Measurements from ENCODE around the gene CDH23.

CDH23 gene

DNA sequence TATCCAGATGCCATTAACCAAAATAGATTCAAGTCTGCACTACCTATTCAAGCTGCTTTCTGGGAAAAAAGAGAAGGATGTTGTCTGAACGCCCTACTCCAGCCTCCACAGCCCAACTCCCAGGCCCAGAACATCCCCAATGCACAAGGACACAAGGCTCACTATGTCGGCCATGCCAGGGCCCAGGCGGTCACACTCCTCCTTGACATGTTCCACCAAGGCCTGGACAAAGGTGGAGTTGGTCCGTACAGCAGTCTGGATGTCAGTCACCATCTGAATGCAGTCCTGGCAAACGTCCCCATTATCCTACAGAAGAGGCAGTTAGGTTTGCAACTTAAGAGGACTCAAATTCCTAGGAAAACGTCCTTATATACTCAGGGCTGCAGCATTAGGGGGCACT lies 431.1 kb downstream of the CDH23 start:
- Histone ChIP-seq H3K27me3 (ENCODE audit: control insufficient read depth in 1 of 2, insufficient read depth in 2 of 2, low read length in 2 of 2) (no peaks in the 10 kb centered on the region), H3K36me3 (ENCODE audit: insufficient read depth, low read length) (peaks cover 84% of the 10 kb centered on the region), H3K27ac (ENCODE audit: low read depth, low read length) (no peak overlapping the region), H3K9me3 (ENCODE audit: low read length) (no peaks in the 10 kb centered on the region), H3K4me1 (ENCODE audit: insufficient read depth, low read length) (no peaks in the 10 kb centered on the region), H3K4me3 (ENCODE audit: low read depth in 1 of 2, low read length in 2 of 2) (no peak overlapping the region), H3K9ac (ENCODE audit: low read length) (no peak overlapping the region)

DNA sequence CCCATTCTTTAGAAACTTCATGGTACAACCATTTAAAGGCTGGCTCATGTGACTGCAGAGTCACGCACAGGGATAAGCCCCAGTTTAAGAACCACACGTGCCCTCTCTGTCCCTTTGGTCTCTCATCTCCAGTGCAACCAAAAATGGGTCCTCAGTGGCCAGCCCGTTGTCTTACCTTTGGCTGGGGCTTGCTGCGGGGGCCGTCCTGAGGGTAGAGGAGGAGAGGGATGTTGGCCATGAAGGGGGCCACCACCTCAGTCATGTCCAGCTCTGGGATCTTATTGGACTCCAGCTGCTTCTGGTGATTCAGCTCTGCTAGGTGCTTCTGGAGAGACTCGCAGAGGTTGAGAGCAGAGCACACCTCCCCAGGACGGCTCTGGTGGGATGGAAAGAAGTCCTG lies 432.0 kb downstream of the CDH23 start:
- Histone ChIP-seq H3K27ac (ENCODE audit: low read depth, low read length) (no peak overlapping the region), H3K9me3 (ENCODE audit: low read length) (no peaks in the 10 kb centered on the region), H3K4me1 (ENCODE audit: insufficient read depth, low read length) (peaks cover 6% of the 10 kb centered on the region), H3K27me3 (ENCODE audit: control insufficient read depth in 1 of 2, insufficient read depth in 2 of 2, low read length in 2 of 2) (no peaks in the 10 kb centered on the region), H3K36me3 (ENCODE audit: insufficient read depth, low read length) (peaks cover 81% of the 10 kb centered on the region), H3K9ac (ENCODE audit: low read length) (no peak overlapping the region), H3K4me3 (ENCODE audit: low read depth in 1 of 2, low read length in 2 of 2) (no peak overlapping the region)

DNA sequence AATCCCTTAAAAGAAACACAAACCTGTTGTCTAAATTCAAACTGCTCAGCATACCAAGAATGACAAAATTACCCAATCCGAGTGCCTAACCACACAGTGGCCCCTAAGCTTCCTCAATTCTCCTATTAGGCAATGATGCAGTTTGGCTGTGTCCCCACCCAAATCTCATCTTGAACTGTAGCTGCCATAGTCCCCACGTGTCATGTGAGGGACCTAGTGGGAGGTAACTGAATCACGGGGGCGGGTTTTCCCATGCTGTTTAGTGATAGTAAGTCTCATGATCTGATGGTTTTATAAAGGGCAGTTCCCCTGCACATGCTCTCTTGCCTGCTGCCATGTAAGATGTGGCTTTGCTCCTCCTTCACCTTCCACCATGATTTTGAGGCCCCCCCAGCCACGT lies 432.5 kb downstream of the CDH23 start:
- Histone ChIP-seq H3K27ac (ENCODE audit: low read depth, low read length) (no peak overlapping the region), H3K4me1 (ENCODE audit: insufficient read depth, low read length) (peaks cover 6% of the 10 kb centered on the region), H3K4me3 (ENCODE audit: low read depth in 1 of 2, low read length in 2 of 2) (no peak overlapping the region)

DNA sequence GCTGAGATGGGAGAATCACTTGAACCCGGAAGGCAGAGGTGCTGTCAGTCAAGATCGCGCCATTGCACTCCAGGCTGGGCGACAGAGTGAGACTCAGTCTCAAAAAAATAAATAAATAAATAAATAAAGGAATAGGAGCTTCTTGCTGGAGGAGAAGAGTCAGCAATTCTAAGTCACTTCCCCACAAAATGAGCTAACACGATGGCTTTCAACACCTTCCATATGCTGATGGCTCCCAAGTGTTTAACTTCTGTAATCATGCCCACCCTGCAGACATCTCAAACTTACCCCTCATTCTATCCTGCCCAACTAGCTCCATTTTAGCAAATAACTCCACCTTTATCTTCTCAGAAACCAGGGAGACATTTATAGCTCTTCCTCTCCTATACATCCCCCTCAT lies 433.2 kb downstream of the CDH23 start:
- no peak overlapping the region for H3K27ac ChIP-seq (ENCODE audit: low read depth, low read length)
- H3K4me1 ChIP-seq (ENCODE audit: insufficient read depth, low read length): peaks cover 6% of the 10 kb centered on the region
- no peak overlapping the region for H3K9ac ChIP-seq (ENCODE audit: low read length)
- H3K27me3 ChIP-seq (ENCODE audit: control insufficient read depth in 1 of 2, insufficient read depth in 2 of 2, low read length in 2 of 2): no peaks in the 10 kb centered on the region
- H3K4me3 ChIP-seq (ENCODE audit: low read depth in 1 of 2, low read length in 2 of 2): no peak overlapping the region
- H3K36me3 ChIP-seq (ENCODE audit: insufficient read depth, low read length): peaks cover 71% of the 10 kb centered on the region
- H3K9me3 ChIP-seq (ENCODE audit: low read length): no peaks in the 10 kb centered on the region

More for the DNA sequence above, 432.5 kb downstream of the CDH23 start:
- Histone ChIP-seq H3K9ac (ENCODE audit: low read length) (no peak overlapping the region), H3K9me3 (ENCODE audit: low read length) (no peaks in the 10 kb centered on the region), H3K36me3 (ENCODE audit: insufficient read depth, low read length) (peaks cover 78% of the 10 kb centered on the region), H3K27me3 (ENCODE audit: control insufficient read depth in 1 of 2, insufficient read depth in 2 of 2, low read length in 2 of 2) (no peaks in the 10 kb centered on the region)

DNA sequence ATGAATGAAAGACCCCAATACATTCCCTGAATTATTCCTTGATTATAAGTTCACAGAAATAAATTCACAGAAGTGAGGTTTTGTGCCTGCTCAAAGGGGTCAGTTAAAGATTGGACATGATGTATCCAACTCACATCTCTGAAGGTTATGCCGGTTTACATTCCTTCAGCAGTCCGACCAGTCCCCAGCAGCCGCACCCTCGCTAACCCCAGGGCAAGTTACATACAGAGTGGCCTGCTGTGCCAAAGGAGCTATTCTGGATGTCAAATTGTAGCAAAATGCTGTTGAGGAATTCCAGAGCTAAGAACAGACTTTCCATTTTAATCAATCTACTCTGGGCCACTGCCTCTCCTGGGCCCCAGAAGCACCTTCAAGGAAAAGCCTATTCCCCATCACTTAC lies 434.0 kb downstream of the CDH23 start:
- Histone ChIP-seq H3K4me3 (ENCODE audit: low read depth in 1 of 2, low read length in 2 of 2) (no peak overlapping the region), H3K27me3 (ENCODE audit: control insufficient read depth in 1 of 2, insufficient read depth in 2 of 2, low read length in 2 of 2) (no peaks in the 10 kb centered on the region), H3K27ac (ENCODE audit: low read depth, low read length) (no peak overlapping the region), H3K4me1 (ENCODE audit: insufficient read depth, low read length) (peaks cover 12% of the 10 kb centered on the region), H3K36me3 (ENCODE audit: insufficient read depth, low read length) (peaks cover 62% of the 10 kb centered on the region), H3K9ac (ENCODE audit: low read length) (no peak overlapping the region), H3K9me3 (ENCODE audit: low read length) (no peaks in the 10 kb centered on the region)

DNA sequence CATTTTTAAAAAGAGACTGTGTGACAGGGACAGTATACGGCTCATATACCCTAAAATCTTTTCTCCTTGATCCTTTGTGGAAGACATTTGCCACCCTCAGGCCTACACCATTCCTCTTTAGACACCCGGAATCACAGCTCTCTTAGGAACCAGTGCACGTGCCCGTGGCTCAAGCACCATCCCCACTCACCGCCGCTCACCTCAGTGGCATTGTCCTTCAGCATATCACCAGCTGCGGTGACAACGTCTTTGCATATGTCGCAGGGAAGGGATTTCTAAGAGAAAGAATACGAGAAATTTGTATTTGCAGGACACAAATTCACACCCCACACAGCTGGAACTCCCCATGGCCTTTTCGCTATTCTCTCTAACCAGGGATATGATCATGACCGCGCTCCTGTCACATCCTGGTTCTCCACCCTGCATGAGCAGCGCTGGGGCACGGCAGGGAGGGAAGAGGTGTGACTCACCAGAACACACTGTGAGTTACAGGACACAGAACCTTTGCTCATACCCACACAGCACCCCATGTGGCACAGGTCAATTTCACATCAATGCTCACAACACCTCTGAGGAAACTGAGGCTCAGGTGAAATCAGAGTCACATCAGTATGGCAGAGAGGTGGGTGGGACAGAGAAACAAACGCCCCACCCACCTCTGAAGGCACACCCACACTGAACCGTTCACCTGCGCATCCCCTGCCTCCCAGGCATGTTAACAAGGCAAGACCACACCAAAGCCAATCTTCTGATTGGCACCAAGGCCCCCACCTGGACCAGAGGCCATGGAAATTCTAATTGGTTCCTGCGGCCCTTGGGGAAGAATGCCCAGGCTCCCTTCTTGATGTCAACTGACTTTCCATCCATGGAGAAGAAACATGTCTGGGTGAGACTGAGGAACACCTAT lies 435.2 kb downstream of the CDH23 start:
- no peak overlapping the region for H3K27ac ChIP-seq (ENCODE audit: low read depth, low read length)
- peaks cover 23% of the 10 kb centered on the region for H3K4me1 ChIP-seq (ENCODE audit: insufficient read depth, low read length)
- no peaks in the 10 kb centered on the region for H3K9me3 ChIP-seq (ENCODE audit: low read length)
- peaks cover 51% of the 10 kb centered on the region for H3K36me3 ChIP-seq (ENCODE audit: insufficient read depth, low read length)
- H3K9ac ChIP-seq (ENCODE audit: low read length): no peak overlapping the region
- no peaks in the 10 kb centered on the region for H3K27me3 ChIP-seq (ENCODE audit: control insufficient read depth in 1 of 2, insufficient read depth in 2 of 2, low read length in 2 of 2)
- H3K4me3 ChIP-seq (ENCODE audit: low read depth in 1 of 2, low read length in 2 of 2): no peak overlapping the region

DNA sequence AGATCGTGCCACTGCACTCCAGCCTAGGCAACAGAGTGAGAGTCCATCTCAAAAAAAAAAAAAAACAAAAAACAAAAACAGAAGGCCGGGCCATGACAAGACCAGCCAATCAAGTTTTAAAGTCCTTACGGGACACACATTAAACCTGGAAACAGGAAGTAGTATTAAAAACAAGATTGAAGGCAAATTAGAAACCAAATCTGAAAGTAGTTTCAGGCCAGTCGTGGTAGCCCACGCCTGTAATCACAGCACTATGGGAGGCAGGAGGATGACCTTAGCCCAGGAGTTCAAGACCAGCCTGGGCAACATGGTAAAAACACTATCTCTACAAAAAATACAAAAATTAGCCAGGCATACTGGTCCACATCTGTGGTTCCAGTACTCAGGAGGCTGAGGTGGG lies 436.2 kb downstream of the CDH23 start:
- Histone ChIP-seq H3K9me3 (ENCODE audit: low read length) (no peaks in the 10 kb centered on the region), H3K36me3 (ENCODE audit: insufficient read depth, low read length) (peaks cover 46% of the 10 kb centered on the region), H3K4me1 (ENCODE audit: insufficient read depth, low read length) (peaks cover 34% of the 10 kb centered on the region), H3K4me3 (ENCODE audit: low read depth in 1 of 2, low read length in 2 of 2) (no peak overlapping the region), H3K27ac (ENCODE audit: low read depth, low read length) (no peak overlapping the region), H3K27me3 (ENCODE audit: control insufficient read depth in 1 of 2, insufficient read depth in 2 of 2, low read length in 2 of 2) (no peaks in the 10 kb centered on the region), H3K9ac (ENCODE audit: low read length) (no peak overlapping the region)

DNA sequence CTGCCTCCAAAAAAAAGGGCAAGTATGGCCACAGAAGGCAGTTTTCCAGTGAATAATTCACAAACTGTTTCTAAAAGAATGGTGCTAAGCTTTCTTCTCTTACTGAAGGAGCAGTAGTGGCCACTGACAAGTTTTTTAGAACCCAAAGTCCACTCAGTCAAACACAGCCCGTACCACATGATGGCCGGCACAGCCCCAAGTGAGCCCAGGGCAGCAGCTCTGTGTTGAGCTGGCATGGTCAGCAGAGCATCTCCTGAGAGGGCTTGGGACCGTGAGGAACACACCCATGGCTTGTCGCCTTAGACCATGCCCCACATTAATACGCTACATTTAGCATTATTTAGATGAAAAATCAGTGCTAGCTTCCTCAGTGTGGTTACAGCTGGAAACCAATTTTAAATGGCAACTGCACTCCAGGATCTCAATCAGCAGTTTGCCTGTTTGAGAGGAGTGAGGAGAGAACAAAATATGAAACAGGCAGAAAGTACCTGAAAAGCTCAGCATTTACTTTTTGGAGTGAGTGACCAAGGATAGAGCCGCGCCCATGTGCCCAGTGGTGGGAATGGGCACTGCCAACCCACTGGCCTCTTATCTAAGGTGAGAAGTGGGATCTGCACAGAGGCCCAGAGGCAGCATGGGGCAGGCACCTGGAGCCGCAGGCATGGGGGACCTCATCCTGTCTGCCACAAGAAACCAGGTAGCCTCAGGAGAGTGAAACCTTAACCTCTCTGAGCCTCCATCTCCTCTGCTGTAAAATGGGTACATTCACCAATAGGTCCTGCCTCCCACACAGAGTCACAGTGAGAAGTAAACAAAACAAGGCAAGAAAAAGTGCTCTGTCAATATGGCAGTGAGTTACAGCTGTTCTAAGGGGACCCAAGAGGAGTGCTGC lies 437.0 kb downstream of the CDH23 start:
- no peak overlapping the region for H3K4me3 ChIP-seq (ENCODE audit: low read depth in 1 of 2, low read length in 2 of 2)
- H3K27ac ChIP-seq (ENCODE audit: low read depth, low read length): no peak overlapping the region
- H3K9ac ChIP-seq (ENCODE audit: low read length): no peak overlapping the region
- no peaks in the 10 kb centered on the region for H3K9me3 ChIP-seq (ENCODE audit: low read length)
- H3K4me1 ChIP-seq (ENCODE audit: insufficient read depth, low read length): peaks cover 41% of the 10 kb centered on the region
- no peaks in the 10 kb centered on the region for H3K27me3 ChIP-seq (ENCODE audit: control insufficient read depth in 1 of 2, insufficient read depth in 2 of 2, low read length in 2 of 2)
- peaks cover 42% of the 10 kb centered on the region for H3K36me3 ChIP-seq (ENCODE audit: insufficient read depth, low read length)

DNA sequence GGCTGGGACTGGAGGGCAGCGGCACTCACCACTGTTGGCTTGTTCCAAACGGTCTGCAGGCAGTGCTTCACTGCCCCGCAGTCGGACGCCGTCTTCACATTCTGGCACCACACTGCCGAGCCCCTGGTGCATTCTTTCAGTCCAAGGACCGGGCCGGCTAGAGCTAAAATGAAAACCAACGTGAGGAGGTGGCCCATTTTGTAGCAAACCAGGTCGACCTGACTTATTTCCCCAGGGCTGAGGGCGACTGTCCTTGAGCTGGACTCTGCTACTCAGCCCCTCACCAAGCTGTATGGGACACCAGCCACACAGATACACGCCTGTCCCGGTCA lies 437.6 kb downstream of the CDH23 start:
- no peak overlapping the region for H3K4me3 ChIP-seq (ENCODE audit: low read depth in 1 of 2, low read length in 2 of 2)
- H3K4me1 ChIP-seq (ENCODE audit: insufficient read depth, low read length): peaks cover 47% of the 10 kb centered on the region
- H3K27me3 ChIP-seq (ENCODE audit: control insufficient read depth in 1 of 2, insufficient read depth in 2 of 2, low read length in 2 of 2): no peaks in the 10 kb centered on the region
- peaks cover 36% of the 10 kb centered on the region for H3K36me3 ChIP-seq (ENCODE audit: insufficient read depth, low read length)
- no peak overlapping the region for H3K27ac ChIP-seq (ENCODE audit: low read depth, low read length)
- no peak overlapping the region for H3K9ac ChIP-seq (ENCODE audit: low read length)
- H3K9me3 ChIP-seq (ENCODE audit: low read length): no peaks in the 10 kb centered on the region

DNA sequence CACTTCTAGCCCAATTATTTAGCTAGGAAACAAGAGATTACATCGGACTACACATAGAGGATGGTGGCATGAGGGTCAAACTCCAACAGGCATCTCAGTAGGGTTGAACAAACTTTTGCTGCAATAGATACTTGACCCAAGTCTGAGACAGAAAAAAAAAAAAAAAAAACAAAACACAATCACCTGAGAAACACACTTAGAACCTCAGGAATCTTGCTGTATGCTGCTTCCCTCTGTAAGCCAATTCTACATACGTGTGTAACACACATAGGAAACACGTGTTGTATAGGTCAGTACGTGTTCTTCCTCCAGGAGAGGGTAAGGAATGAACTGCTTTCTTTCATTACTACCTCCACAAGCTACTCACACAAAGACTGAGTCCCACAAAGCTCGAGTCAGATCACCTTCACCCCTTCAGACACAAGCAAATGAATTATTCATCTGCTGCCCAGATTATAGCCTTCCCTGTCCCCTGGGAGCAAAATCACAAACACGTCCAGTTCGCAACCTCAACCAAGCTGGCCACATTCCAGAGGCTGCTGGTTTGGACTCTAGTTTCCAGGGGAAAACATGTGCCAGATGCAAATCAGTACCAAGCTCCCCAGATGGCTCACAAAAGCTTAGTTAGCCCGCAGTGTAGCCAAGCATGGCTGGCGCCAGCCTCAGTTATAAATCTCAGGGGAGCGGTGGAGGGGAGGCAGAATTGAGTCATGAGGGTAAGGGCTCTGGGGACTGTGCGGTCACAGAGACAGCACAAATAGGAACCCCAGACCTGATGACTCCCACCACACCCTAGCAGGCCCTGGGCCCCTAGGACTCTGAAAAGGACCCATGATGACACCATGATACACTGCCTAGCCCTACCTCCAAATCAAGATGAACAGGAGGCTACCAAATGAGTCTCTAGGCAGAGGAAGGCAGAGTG lies 439.2 kb downstream of the CDH23 start:
- Histone ChIP-seq H3K27ac (ENCODE audit: low read depth, low read length) (no peak overlapping the region), H3K9ac (ENCODE audit: low read length) (no peak overlapping the region), H3K9me3 (ENCODE audit: low read length) (no peaks in the 10 kb centered on the region), H3K36me3 (ENCODE audit: insufficient read depth, low read length) (peaks cover 22% of the 10 kb centered on the region), H3K4me3 (ENCODE audit: low read depth in 1 of 2, low read length in 2 of 2) (peak overlapping the region in 1 of 2 donors; percentile 9), H3K4me1 (ENCODE audit: insufficient read depth, low read length) (peaks cover 62% of the 10 kb centered on the region), H3K27me3 (ENCODE audit: control insufficient read depth in 1 of 2, insufficient read depth in 2 of 2, low read length in 2 of 2) (no peaks in the 10 kb centered on the region)

DNA sequence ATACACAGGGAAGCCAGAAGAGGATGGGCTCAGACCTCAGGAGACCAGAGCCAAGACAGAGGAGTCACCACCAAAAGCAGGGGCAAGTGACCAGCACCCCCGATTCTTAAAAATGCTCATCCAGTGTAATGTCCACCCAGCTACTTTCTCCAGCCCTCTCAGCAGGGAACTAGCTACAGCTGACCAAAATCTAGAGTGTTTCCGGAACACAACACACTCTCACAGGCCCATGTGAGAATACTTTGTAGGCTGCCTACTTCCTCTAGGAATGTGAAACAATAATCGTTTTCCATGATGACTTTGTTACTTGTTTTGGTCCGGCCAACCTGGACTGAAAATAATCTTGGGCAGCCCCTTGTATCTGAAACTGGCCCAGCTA lies 439.9 kb downstream of the CDH23 start:
- H3K9ac ChIP-seq (ENCODE audit: low read length): no peak overlapping the region
- no peak overlapping the region for H3K27ac ChIP-seq (ENCODE audit: low read depth, low read length)
- peaks cover 66% of the 10 kb centered on the region for H3K4me1 ChIP-seq (ENCODE audit: insufficient read depth, low read length)
- no peaks in the 10 kb centered on the region for H3K27me3 ChIP-seq (ENCODE audit: control insufficient read depth in 1 of 2, insufficient read depth in 2 of 2, low read length in 2 of 2)
- H3K9me3 ChIP-seq (ENCODE audit: low read length): no peaks in the 10 kb centered on the region
- H3K36me3 ChIP-seq (ENCODE audit: insufficient read depth, low read length): peaks cover 15% of the 10 kb centered on the region
- H3K4me3 ChIP-seq (ENCODE audit: low read depth in 1 of 2, low read length in 2 of 2): peak overlapping the region in 1 of 2 donors; percentile 9
